ENCODE results near the gene TSEN34.
"Not testable (repeated sequence)": the region's sequence is repeated elsewhere in the genome, so short reads cannot be mapped to it uniquely, and the experiment has no call there.

The TSEN34 gene

GRCh38 chr19:54178581-54179261, 12.4 kb upstream of the TSEN34 start:
- H3K9me3 ChIP-seq (ENCODE audit: control insufficient read depth, low read length): no peaks in the 10 kb centered on the region
- H3K4me1 ChIP-seq (ENCODE audit: control insufficient read depth, insufficient read depth, low read length): no peaks in the 10 kb centered on the region
- DNase-seq (ENCODE audit: low read depth): no peak
- H3K9ac ChIP-seq (ENCODE audit: low read length): no peak overlapping the region
- no peak overlapping the region for H3K4me3 ChIP-seq (ENCODE audit: low read length)
- no peaks in the 10 kb centered on the region for H3K27me3 ChIP-seq (replicated peaks; ENCODE audit: control insufficient read depth, insufficient read depth, low read length)
- peaks cover 18% of the 10 kb centered on the region for H3K36me3 ChIP-seq (ENCODE audit: control insufficient read depth, insufficient read depth, low read length, severe bottlenecking)

GRCh38 chr19:54179262-54179852, 11.8 kb upstream of the TSEN34 start:
- Histone ChIP-seq H3K9me3 (ENCODE audit: control insufficient read depth, low read length) (no peaks in the 10 kb centered on the region), H3K9ac (ENCODE audit: low read length) (no peak overlapping the region), H3K4me3 (ENCODE audit: low read length) (no peak overlapping the region), H3K36me3 (ENCODE audit: control insufficient read depth, insufficient read depth, low read length, severe bottlenecking) (peaks cover 18% of the 10 kb centered on the region), H3K27me3 (replicated peaks; ENCODE audit: control insufficient read depth, insufficient read depth, low read length) (no peaks in the 10 kb centered on the region), H3K4me1 (ENCODE audit: control insufficient read depth, insufficient read depth, low read length) (no peaks in the 10 kb centered on the region)
- DNase-seq (ENCODE audit: low read depth): no peak

DNA sequence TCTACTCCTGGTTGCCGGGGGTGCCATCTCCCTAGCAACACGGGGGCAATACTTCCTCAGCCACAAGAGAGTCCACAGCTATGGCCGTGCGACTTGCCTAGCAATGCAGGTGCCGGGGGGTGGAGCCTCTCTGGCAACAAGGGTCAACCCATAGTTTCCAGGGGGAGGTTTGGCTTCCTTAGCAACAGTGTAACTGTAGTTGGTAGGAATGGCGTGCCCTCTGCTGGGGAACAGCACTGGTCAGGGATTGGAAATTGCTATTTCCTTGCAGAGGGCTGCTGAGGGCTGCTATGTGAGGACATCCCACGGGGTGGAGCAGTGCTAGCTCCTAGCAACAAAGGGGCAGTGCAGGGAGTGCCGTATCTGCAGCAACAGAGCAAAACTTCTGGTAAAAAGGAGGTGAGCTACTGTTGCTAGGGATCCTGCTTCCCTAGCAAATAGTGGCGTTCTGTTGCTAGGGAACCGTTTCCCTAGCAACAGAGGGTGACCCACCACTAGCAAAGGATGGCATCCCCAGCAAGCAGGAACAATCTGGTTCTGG, 11.1 kb upstream of the TSEN34 start:
- DNase-seq (ENCODE audit: low read depth): peak; percentile 51
- H3K4me1 ChIP-seq (ENCODE audit: control insufficient read depth, insufficient read depth, low read length): no peaks in the 10 kb centered on the region
- no peaks in the 10 kb centered on the region for H3K9me3 ChIP-seq (ENCODE audit: control insufficient read depth, low read length)
- peaks cover 18% of the 10 kb centered on the region for H3K36me3 ChIP-seq (ENCODE audit: control insufficient read depth, insufficient read depth, low read length, severe bottlenecking)
- no peak overlapping the region for H3K9ac ChIP-seq (ENCODE audit: low read length)
- H3K27me3 ChIP-seq (replicated peaks; ENCODE audit: control insufficient read depth, insufficient read depth, low read length): no peaks in the 10 kb centered on the region
- no peak overlapping the region for H3K4me3 ChIP-seq (ENCODE audit: low read length)

DNA sequence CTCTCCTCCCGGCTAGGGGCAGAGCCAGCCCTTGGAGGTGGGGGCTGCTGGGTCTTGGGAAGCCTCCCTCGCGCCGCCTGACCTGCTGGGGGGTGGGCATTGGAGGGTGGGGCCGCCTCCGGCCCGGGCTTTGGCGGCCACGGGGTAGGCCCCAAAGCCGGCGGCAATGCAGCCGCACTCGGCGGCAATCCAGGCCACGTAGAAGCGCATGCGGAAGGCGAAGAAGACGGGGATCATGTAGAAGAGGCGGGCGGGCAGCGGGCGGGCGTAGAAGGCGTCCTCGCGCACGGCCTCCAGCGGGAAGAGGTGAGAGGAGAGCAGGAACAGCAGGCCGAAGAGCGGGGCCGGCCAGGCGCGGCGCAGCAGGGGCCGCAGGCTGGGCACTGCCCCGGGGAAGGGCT, 10.4 kb upstream of the TSEN34 start:
- no peak for DNase-seq (ENCODE audit: low read depth)
- Histone ChIP-seq H3K4me3 (ENCODE audit: low read length) (no peak overlapping the region), H3K4me1 (ENCODE audit: control insufficient read depth, insufficient read depth, low read length) (no peaks in the 10 kb centered on the region), H3K9me3 (ENCODE audit: control insufficient read depth, low read length) (no peaks in the 10 kb centered on the region), H3K27me3 (replicated peaks; ENCODE audit: control insufficient read depth, insufficient read depth, low read length) (no peaks in the 10 kb centered on the region), H3K9ac (ENCODE audit: low read length) (no peak overlapping the region), H3K36me3 (ENCODE audit: control insufficient read depth, insufficient read depth, low read length, severe bottlenecking) (peaks cover 18% of the 10 kb centered on the region)

GRCh38 chr19:54181894-54182293, 9.2 kb upstream of the TSEN34 start:
- H3K9ac ChIP-seq (ENCODE audit: low read length); DNase-seq (ENCODE audit: low read depth); H3K27me3 ChIP-seq (replicated peaks; ENCODE audit: control insufficient read depth, insufficient read depth, low read length); H3K9me3 ChIP-seq (ENCODE audit: control insufficient read depth, low read length); H3K4me1 ChIP-seq (ENCODE audit: control insufficient read depth, insufficient read depth, low read length); H3K4me3 ChIP-seq (ENCODE audit: low read length): not testable (repeated sequence)
- peaks cover 16% of the 10 kb centered on the region for H3K36me3 ChIP-seq (ENCODE audit: control insufficient read depth, insufficient read depth, low read length, severe bottlenecking)

DNA sequence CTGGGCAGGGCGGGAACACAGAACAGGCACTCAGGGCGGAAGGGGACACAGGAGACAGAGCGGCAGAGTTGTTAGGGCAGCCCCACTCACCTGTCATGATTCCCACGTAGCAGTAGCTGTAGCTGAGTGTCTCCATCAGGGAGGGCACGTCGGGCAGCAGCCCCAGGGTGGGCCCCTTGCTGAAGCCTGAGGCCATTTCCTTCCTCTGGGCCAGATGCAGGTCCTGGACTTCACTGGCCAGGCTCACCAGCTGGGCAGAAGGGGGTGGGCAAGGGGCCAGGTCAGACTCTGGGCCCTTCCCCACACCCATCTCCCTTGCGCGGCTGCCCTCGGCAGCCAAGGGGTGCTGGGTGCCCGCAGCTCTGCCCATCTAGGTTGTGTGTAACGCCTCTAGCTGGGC, 7.7 kb upstream of the TSEN34 start:
- DNase-seq (ENCODE audit: low read depth): no peak
- Histone ChIP-seq H3K9ac (ENCODE audit: low read length) (no peak overlapping the region), H3K4me1 (ENCODE audit: control insufficient read depth, insufficient read depth, low read length) (peaks cover 5% of the 10 kb centered on the region), H3K9me3 (ENCODE audit: control insufficient read depth, low read length) (no peaks in the 10 kb centered on the region), H3K4me3 (ENCODE audit: low read length) (no peak overlapping the region), H3K27me3 (replicated peaks; ENCODE audit: control insufficient read depth, insufficient read depth, low read length) (no peaks in the 10 kb centered on the region), H3K36me3 (ENCODE audit: control insufficient read depth, insufficient read depth, low read length, severe bottlenecking) (peaks cover 11% of the 10 kb centered on the region)

- no peaks in the 10 kb centered on the region for H3K36me3 ChIP-seq (ENCODE audit: control insufficient read depth, insufficient read depth, low read length, severe bottlenecking)
- no peak for DNase-seq (ENCODE audit: low read depth)
- H3K27me3 ChIP-seq (replicated peaks; ENCODE audit: control insufficient read depth, insufficient read depth, low read length): no peaks in the 10 kb centered on the region
Observed at GRCh38 chr19:54186351-54186750, 4.8 kb upstream of the TSEN34 start.

DNA sequence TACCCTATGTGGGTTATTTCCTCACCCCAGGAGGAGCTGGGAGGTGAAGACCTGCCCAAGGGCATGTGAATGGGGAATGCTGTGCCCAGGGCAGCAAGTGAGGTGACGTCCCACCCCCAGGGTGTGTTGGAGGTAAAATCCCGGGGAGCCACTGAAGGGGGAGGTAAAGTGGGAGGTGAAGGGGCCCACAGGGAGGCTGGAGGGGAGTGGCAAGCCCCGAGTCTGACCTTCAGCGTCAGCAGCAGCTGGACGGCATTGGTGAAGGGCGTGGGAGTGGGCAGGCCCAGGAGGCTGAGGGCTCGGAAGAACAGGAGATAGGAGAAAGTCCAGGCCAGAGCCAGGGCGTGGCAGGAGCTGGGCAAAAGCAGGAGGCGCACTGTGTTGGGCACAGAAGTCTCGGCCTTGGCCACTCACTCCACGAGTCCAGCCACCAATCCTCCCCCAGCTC, 4.2 kb upstream of the TSEN34 start:
- Histone ChIP-seq H3K4me3 (ENCODE audit: low read length) (no peak overlapping the region), H3K27me3 (replicated peaks; ENCODE audit: control insufficient read depth, insufficient read depth, low read length) (no peaks in the 10 kb centered on the region), H3K36me3 (ENCODE audit: control insufficient read depth, insufficient read depth, low read length, severe bottlenecking) (no peaks in the 10 kb centered on the region), H3K4me1 (ENCODE audit: control insufficient read depth, insufficient read depth, low read length) (peaks cover 12% of the 10 kb centered on the region), H3K9me3 (ENCODE audit: control insufficient read depth, low read length) (no peaks in the 10 kb centered on the region), H3K9ac (ENCODE audit: low read length) (no peak overlapping the region)
- no peak for DNase-seq (ENCODE audit: low read depth)

More at GRCh38 chr19:54186351-54186750, 4.8 kb upstream of the TSEN34 start:
- Histone ChIP-seq H3K9ac (ENCODE audit: low read length) (no peak overlapping the region), H3K4me1 (ENCODE audit: control insufficient read depth, insufficient read depth, low read length) (peaks cover 9% of the 10 kb centered on the region), H3K9me3 (ENCODE audit: control insufficient read depth, low read length) (no peaks in the 10 kb centered on the region), H3K4me3 (ENCODE audit: low read length) (no peak overlapping the region)

DNA sequence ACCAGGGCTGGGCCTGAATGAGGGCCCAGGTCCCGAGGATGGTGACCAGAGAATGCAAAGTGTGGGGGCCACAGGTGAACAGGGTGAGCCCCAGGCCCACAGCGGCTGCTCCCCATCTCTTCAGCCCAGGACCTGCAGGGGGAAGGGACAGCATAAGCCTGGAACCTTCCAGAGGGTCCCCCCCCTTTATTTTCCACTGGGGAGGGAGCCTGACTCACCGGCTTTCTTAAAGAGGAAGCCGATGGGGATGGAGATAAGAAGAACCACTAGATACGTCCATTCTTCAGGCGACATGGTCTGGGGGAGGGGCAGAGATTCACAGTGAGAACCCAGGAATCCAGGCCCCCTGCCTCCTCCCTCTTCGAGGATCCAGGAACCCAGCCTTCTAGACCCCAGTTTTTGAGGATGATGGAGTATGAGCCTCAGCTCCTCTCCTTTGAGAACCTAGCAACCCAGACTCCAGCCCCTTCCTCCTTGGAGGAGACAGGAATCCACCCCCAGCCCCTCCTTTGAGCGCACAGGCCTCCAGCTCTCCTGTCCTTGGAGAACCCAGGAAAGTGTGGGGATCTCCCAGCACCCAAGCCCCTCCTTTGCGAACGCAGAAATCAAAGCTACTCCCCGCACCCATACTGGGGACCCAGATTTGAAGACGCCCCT, 2.8 kb upstream of the TSEN34 start:
- Histone ChIP-seq H3K36me3 (ENCODE audit: control insufficient read depth, insufficient read depth, low read length, severe bottlenecking) (peaks cover 4% of the 10 kb centered on the region), H3K27me3 (replicated peaks; ENCODE audit: control insufficient read depth, insufficient read depth, low read length) (no peaks in the 10 kb centered on the region), H3K4me3 (ENCODE audit: low read length) (peak overlapping the region; percentile 91), H3K4me1 (ENCODE audit: control insufficient read depth, insufficient read depth, low read length) (peaks cover 18% of the 10 kb centered on the region), H3K9me3 (ENCODE audit: control insufficient read depth, low read length) (no peaks in the 10 kb centered on the region), H3K9ac (ENCODE audit: low read length) (peak overlapping the region; percentile 93)
- DNase-seq (ENCODE audit: low read depth): peak; percentile 73

DNA sequence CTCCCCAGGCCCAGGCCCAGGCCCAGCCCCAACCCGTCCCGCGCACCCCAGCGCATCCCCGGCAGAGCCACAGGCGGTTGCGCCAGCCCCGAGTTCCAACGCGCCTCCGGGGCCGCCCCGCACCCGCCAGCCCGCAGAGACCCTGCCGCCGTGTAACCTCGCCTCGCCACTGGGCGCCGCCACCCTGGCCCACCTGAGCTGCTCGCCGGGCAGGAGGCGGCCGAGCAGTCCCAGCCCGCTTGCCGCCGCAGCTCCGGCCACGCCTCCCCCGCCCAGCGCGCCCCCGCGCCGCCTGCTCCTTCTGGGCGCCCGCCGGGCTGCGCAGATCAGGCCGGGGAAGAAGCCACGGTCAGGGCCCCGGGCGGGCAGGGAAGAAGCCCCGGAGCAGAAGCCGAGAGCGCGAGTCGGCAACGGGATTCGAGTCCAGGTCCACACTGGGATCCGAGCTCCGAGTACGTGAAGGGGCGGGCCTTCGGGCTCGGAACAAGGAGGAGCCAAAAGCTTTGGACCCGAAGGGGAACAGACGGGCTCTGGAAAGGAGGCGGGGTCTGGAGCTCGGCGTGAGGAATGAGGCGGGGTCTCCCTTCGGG, 1.9 kb upstream of the TSEN34 start, which contains the start of gene MBOAT7:
Gene MBOAT7, minus strand, starts transcription at position 436 of the 590 bp plus-strand sequence. CDS start 1,072 bp downstream, outside the sequence.
- Histone ChIP-seq H3K9me3 (ENCODE audit: control insufficient read depth, low read length) (no peaks in the 10 kb centered on the region), H3K9ac (ENCODE audit: low read length) (peak within 1 kb of the TSS; percentile 96), H3K4me3 (ENCODE audit: low read length) (peak within 1 kb of the TSS; percentile 91), H3K4me1 (ENCODE audit: control insufficient read depth, insufficient read depth, low read length) (peaks cover 18% of the 10 kb centered on the region), H3K27me3 (replicated peaks; ENCODE audit: control insufficient read depth, insufficient read depth, low read length) (no peaks in the 10 kb centered on the region), H3K36me3 (ENCODE audit: control insufficient read depth, insufficient read depth, low read length, severe bottlenecking) (peaks cover 10% of the 10 kb centered on the region)
- DNase-seq (ENCODE audit: low read depth): no peak

Data from adipocyte (in vitro differentiated cells).